ENCODE data around the gene C19orf12. TPM values are rescaled to one million over a fixed set of nuclear protein-coding genes. Genes with fewer than 3 reads are reported as not detected.

Gene C19orf12
- total RNA-seq, 2 experiments from 2014 or later, result 30.9 to 32.3 TPM

DNA sequence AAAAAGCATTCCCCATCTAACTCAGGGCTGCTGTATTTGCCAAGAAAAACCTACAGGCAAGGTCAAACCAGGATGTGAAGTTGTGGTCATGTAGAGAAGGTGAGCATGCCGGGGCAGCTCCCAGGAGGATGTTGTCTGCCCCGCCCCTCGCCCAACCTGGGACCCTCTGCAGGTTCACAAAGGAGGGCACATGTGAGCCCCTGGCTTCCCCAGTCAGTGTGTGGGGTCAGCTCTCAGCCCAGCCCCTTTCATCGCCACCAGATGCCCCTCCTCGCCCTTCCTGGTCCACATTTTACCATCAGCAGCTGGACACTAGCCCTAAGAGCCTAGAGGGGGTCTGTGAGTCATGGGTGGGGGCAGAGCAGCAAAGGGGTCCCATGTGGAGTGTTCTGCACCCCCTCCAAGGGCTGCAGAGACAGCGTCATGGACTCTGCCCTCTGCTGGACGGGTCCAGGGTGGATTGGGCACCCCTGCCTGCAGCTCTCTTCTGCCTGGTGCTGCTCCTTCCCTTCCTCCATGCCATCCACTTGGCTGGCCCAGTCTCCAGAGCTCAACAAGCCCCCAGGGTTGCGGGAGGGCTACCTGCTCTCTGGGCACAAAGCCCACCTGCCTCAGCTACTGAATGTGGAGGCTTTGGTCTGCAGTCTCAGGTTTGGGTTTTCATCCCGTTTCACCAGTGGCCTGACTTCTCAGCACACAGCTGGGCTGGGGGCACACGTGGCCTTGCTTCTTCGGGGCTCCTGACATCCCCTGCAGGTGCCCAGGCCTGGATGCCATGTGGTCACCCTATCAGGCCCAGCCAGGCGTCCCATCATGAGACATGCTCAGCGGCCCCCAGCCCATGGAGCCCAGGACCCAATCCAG lies 46.1 kb downstream of the C19orf12 start:
- peaks cover 79% of the 10 kb centered on the region for H3K4me1 Mint-ChIP-seq
- no peak for DNase-seq
- no peaks in the 10 kb centered on the region for H3K27me3 Mint-ChIP-seq
- peaks cover 51% of the 10 kb centered on the region for H3K36me3 Mint-ChIP-seq
- peak overlapping the region; percentile 89 for H3K27ac Mint-ChIP-seq
- peaks cover 5% of the 10 kb centered on the region for H3K9me3 Mint-ChIP-seq
- peak overlapping the region; percentile 89 for H3K4me3 Mint-ChIP-seq

- H3K4me3 Mint-ChIP-seq, result peak overlapping the region; percentile 89
- H3K27me3 Mint-ChIP-seq, result no peaks in the 10 kb centered on the region
- H3K4me1 Mint-ChIP-seq, result peaks cover 76% of the 10 kb centered on the region
- H3K27ac Mint-ChIP-seq, result peak overlapping the region; percentile 85
- DNase-seq, result peak; percentile 64
- H3K36me3 Mint-ChIP-seq, result peaks cover 43% of the 10 kb centered on the region
- H3K9me3 Mint-ChIP-seq, result peaks cover 5% of the 10 kb centered on the region
These were observed 47.1 kb downstream of the C19orf12 start for GRCh38 chr19:29667901-29668341.

GRCh38 chr19:29667387-29667783 lies 47.7 kb downstream of the C19orf12 start:
- no peak for DNase-seq
- Mint-ChIP-seq H3K36me3 (peaks cover 40% of the 10 kb centered on the region), H3K9me3 (peaks cover 5% of the 10 kb centered on the region), H3K4me3 (peak overlapping the region; percentile 89), H3K27ac (peak overlapping the region; percentile 85), H3K27me3 (no peaks in the 10 kb centered on the region), H3K4me1 (peaks cover 76% of the 10 kb centered on the region)

DNA sequence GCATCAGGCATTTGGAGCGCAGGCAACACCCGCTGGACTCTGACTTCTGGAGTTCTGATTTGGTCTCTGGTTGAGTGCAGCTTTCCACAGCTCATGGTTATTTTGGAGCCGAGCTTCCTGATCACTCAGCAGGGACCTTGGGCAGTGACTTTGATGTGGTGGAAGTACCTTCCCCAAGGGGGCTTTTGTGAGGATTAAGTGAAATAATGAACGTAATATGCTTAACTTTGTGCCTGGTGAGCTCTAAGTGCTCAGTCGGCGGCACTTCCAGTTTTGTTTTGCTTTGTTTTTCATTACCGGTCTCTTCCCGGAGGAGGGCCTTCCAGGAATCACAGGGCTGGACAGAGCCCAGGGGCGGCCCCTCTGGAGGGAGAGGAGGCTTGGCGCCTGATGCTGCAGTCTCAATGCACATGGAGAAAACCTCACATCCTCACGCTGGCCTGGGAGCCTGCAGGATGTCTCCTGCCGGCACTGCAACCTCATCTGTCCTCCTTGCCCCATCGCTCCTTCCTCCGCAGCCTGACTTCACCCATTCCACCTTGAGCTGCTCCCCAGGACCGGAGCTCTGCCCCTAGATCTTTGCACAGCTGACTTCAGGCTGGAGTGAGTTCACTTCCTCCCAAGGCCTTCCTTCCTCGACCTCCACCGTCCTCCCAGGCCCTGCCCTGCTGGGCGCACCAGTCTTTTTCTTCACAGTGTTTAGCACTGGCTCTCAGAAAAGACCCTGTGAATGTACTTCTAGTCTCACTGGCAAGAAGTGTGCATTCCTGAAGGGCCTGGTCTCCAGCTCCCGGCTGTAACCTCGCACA lies 48.3 kb downstream of the C19orf12 start:
- Mint-ChIP-seq H3K27me3 (no peaks in the 10 kb centered on the region), H3K27ac (peak overlapping the region; percentile 85), H3K4me1 (peaks cover 74% of the 10 kb centered on the region), H3K36me3 (peaks cover 38% of the 10 kb centered on the region), H3K4me3 (peak overlapping the region; percentile 89), H3K9me3 (peaks cover 3% of the 10 kb centered on the region)
- no peak for DNase-seq

GRCh38 chr19:29665826-29666577 lies 49.1 kb downstream of the C19orf12 start:
- peak overlapping the region; percentile 89 for H3K4me3 Mint-ChIP-seq
- DNase-seq, result no peak
- peaks cover 30% of the 10 kb centered on the region for H3K36me3 Mint-ChIP-seq
- no peaks in the 10 kb centered on the region for H3K27me3 Mint-ChIP-seq
- peaks cover 72% of the 10 kb centered on the region for H3K4me1 Mint-ChIP-seq
- peak overlapping the region; percentile 85 for H3K27ac Mint-ChIP-seq
- peaks cover 1% of the 10 kb centered on the region for H3K9me3 Mint-ChIP-seq

- peaks cover 72% of the 10 kb centered on the region for H3K4me1 Mint-ChIP-seq
- DNase-seq, result peak; percentile 95
- H3K27me3 Mint-ChIP-seq, result no peaks in the 10 kb centered on the region
- H3K27ac Mint-ChIP-seq, result peak within 1 kb of the TSS; percentile 85
- H3K36me3 Mint-ChIP-seq, result peaks cover 23% of the 10 kb centered on the region
- no peaks in the 10 kb centered on the region for H3K9me3 Mint-ChIP-seq
- H3K4me3 Mint-ChIP-seq, result peak within 1 kb of the TSS; percentile 89
These were observed 49.7 kb downstream of the C19orf12 start, which contains the start of gene PLEKHF1 for GRCh38 chr19:29665215-29665825. Gene PLEKHF1 (plus strand): TSS chr19:29665461. CDS start chr19:29673840, 8,379 bp downstream.

DNA sequence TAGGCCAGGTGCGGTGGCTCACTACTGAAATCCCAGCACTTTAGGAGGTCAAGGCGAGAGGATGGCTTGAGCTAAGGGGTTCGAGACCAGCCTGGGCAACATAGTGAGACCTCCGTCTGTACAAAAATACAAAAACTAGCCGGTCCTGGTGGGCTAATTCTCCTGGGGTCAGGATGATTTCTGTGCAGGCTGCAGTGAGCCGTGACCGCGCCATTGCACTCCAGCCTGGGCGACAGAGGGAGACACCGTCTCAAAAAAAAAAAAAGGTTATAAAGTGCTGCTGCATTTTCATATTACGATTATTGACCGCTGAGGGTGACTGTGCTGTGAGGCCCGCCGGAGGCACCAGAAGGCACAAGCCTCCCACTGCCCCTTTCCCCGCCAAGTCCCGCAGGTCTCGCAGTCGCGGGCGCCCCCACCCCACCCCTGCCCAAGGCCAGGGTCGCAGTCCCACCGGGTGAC lies 50.3 kb downstream of the C19orf12 start:
- Mint-ChIP-seq H3K27me3 (no peaks in the 10 kb centered on the region), H3K36me3 (peaks cover 18% of the 10 kb centered on the region), H3K4me3 (peak overlapping the region; percentile 69), H3K9me3 (no peaks in the 10 kb centered on the region), H3K27ac (peak overlapping the region; percentile 67), H3K4me1 (peaks cover 68% of the 10 kb centered on the region)
- DNase-seq, result no peak

GRCh38 chr19:29663861-29664752 lies 51.0 kb downstream of the C19orf12 start:
- H3K9me3 Mint-ChIP-seq, result no peaks in the 10 kb centered on the region
- H3K36me3 Mint-ChIP-seq, result peaks cover 16% of the 10 kb centered on the region
- peak overlapping the region; percentile 69 for H3K4me3 Mint-ChIP-seq
- H3K4me1 Mint-ChIP-seq, result peaks cover 62% of the 10 kb centered on the region
- DNase-seq, result no peak
- H3K27ac Mint-ChIP-seq, result peak overlapping the region; percentile 67
- H3K27me3 Mint-ChIP-seq, result no peaks in the 10 kb centered on the region

GRCh38 chr19:29662604-29663404 lies 52.3 kb downstream of the C19orf12 start:
- Mint-ChIP-seq H3K4me1 (peaks cover 49% of the 10 kb centered on the region), H3K27me3 (no peaks in the 10 kb centered on the region), H3K4me3 (peak overlapping the region; percentile 67), H3K27ac (peak overlapping the region; percentile 89), H3K9me3 (no peaks in the 10 kb centered on the region), H3K36me3 (peaks cover 11% of the 10 kb centered on the region)
- DNase-seq, result peak; percentile 54

DNA sequence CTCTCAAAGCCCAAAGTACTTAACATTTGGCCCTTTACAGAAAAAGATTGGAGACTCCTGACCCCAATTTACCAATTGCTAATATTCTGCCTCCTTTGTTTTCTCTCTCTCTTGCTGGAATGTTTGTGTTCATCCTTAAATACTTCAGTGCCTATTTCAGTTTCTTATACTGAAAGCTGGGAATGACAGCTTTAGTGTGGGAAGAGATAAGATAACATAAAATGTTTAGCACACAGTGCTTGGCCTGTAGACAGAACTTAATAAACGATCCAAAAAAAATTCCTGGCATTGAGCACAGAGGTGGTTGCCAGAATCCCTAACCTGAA lies 52.8 kb downstream of the C19orf12 start:
- Mint-ChIP-seq H3K4me1 (peaks cover 44% of the 10 kb centered on the region), H3K36me3 (peaks cover 8% of the 10 kb centered on the region), H3K4me3 (peak overlapping the region; percentile 32), H3K9me3 (no peaks in the 10 kb centered on the region), H3K27ac (peak overlapping the region; percentile 89), H3K27me3 (no peaks in the 10 kb centered on the region)
- no peak for DNase-seq

DNA sequence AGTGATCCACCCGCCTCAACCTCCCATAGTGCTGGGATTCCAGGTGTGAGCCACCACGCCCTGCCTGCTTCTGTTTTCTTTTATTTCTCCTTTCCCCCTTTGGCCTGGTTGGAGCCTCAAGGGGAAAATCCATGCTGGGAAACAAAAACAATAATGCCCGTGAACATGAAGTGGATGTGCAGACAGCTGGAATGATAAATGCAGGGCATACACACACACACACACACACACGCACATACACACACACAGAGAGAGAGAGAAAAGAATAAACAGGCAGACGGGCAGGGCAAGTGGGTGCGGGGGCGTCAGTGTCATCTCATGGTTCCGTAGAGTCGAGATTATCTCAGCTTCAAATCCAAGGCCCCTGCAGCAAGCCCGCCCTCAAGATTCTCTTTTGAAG lies 54.2 kb downstream of the C19orf12 start:
- no peaks in the 10 kb centered on the region for H3K27me3 Mint-ChIP-seq
- H3K36me3 Mint-ChIP-seq, result no peaks in the 10 kb centered on the region
- peak overlapping the region; percentile 79 for H3K27ac Mint-ChIP-seq
- DNase-seq, result peak; percentile 54
- no peaks in the 10 kb centered on the region for H3K9me3 Mint-ChIP-seq
- peaks cover 38% of the 10 kb centered on the region for H3K4me1 Mint-ChIP-seq
- H3K4me3 Mint-ChIP-seq, result peak overlapping the region; percentile 10

GRCh38 chr19:29658221-29658991 lies 56.7 kb downstream of the C19orf12 start:
- no peaks in the 10 kb centered on the region for H3K27me3 Mint-ChIP-seq
- no peak overlapping the region for H3K27ac Mint-ChIP-seq
- H3K4me1 Mint-ChIP-seq, result peaks cover 29% of the 10 kb centered on the region
- H3K4me3 Mint-ChIP-seq, result no peak overlapping the region
- peaks cover 2% of the 10 kb centered on the region for H3K9me3 Mint-ChIP-seq
- no peaks in the 10 kb centered on the region for H3K36me3 Mint-ChIP-seq
- DNase-seq, result no peak
